SKM-1 treated with dmso at 0.1 percent for 144 hours (cell line): Measurements from ENCODE around the gene EIF3F.

Experiments
- DNase-seq: peaks from one replicate; lab custom pipeline; 2025; ENCODE audit not compliant: unreplicated experiment; lab: John Stamatoyannopoulos, UW

EIF3F gene

GRCh38 chr11:8036002-8036802, 49.1 kb downstream of the EIF3F start:
- peak; percentile 14 for DNase-seq

DNA sequence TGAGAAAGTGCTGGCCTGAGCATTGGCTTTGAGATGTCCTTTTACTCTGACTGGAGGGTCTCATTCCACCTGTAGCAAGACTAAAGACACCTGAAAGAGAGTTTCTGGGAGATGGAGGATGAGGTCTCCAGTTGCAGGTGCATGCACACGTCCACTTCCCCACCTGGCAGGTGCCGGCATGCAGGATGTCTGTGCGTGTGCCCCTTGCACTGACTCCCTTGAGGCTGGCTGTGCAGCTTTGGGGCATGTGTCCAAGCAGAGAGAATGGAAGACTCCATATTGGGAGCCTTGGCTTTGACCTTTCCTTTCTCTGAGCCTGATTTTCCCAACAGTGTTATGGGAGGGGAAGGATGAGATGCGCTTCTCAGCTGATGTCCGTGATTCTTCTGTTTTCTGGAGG, 49.8 kb downstream of the EIF3F start:
- no peak for DNase-seq

DNA sequence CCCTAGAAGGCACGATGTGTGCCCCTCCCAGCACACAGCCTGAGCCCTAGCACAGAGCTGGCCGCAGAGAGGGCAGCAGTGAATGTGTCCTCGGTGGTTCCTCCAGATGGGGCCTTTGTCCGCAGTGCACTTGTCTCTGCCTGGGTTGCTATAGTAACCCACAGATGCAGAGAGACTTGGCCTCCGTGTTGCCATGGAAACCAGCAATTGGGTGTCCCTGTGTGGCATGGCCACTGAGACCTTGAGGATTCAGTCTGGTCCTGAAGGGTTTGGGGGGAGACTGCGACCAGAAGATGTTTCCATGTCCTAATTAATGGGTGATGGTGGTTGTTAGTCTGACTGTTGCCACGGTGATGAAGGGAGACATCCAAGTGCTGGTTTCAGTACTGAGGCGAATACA, 51.3 kb downstream of the EIF3F start:
- no peak for DNase-seq

- no peak for DNase-seq
Measured at GRCh38 chr11:8038811-8039529, 51.8 kb downstream of the EIF3F start.

DNA sequence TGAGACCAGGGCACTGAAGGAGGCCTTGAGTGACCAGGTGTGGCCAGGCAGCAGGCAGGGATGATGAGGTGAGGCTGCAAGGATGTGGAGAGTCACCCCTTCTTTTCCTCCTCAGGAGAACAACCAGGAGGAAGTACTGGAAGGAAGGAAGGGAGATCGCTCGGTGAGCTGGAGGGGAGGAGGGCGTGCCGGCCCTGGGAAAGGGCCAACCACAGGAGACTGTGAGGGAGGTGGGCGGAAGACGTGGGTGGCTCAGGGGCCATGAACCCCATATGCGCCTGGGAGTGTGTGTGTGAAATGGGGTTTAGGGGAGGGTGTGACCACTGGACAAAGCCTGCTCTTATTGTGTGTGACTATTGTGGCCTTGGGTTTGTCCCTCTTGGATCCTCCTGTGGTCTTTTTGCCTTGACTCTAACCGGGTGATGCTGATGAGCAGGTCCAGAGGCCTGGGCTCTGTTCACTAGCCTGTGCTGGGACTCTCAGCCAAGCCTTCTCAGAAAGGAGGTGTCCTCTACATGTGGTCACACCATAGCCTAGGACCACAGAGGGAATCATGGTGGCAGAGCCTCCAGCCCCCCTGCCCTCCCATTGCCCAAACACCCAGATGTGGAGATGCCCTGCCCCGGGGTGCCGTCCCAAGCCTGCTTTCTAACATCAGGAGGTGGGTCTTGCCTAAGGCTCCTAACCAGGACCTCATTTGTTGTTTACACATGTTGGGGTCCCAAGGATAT, 52.6 kb downstream of the EIF3F start:
- no peak for DNase-seq

DNA sequence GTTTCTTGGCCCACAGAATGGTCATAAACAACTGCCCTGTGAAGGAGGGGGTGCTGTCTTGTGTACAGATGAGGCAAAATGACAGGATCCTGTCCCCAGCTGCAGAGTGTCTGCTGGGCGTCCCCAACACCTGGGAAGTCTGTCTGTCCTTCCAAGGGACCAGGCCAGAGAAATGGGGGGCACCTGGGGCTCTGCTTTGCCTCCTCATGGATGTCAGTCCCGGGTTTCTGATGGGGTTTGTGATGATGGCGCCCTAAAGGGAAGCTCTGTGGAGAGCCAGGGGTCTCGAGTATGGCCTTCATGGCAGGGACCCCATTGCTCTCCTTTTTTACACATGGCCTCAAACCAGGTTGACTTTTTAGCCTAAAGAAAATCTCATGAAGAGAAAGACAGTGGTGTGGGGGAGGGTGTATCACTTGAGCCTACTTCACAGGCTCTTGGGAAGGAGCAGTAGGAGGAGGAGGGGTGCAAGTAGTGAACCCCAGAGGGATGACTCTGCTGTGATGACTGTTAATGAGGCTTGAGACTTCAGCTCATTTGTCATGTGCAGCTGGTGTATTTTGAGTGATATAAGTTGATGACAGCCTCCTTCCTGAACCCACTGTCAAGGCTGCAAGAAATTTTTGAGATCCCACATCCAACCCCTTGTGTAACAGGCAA, 53.3 kb downstream of the EIF3F start:
- no peak for DNase-seq

GRCh38 chr11:8040921-8041285, 53.8 kb downstream of the EIF3F start:
- no peak for DNase-seq

DNA sequence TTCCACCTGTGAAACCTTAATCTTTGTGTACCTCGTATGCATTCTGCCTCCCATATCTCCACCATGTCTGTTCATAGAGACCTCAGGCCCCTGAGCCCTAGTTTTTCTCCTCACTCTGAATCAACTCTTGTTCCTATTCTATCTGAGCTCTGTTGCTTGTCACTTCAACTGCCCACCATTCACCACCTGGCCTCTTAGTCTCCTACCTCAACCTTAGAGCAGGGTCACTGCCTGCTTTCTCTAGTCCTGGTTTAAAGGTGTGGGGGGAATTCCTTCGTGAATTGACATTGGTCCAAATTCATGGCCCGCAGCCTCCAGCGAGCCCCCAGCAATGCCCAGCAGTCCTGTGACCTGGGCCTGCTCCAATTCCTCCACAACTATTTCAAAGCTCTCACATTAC, 54.4 kb downstream of the EIF3F start:
- no peak for DNase-seq

DNA sequence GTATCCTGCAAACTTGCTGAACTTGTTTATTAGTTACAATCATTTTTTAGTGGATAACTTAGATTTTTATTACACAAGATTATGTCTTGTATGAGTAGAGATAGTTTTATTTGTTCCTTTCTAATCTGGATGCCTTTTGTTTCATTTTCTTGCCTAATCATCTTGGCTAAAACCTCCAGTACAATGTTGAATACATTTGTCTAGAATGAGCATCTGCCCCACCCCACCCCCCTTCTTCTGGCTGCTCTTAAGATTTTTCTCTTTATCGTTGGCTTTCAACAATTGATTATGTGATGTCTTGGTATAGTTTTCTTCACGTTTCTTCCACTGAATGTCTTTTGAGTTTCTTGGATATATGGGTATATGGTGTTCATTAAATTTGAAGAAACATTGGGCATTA, 56.6 kb downstream of the EIF3F start:
- no peak for DNase-seq

DNA sequence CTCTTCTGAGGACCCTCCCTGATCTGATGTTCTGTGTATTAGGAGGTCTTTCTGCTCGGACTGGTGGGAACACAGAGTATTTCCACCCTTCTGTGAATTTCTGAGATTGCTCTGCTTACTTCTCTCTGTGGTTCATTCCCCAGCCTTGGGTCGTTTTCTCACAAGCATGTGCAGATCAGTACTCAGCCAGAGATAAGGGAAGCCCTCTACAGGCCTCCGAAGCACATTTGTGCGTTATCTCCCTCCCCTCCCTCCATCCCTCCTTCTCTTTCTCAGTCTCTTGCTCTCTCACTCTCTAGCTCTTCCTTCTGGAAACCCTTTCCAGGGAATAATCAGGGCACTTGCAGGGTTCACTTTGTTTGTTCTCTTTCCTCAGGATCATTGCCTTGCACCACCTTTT, 58.7 kb downstream of the EIF3F start:
- DNase-seq, result no peak

- DNase-seq, result no peak
Measured at GRCh38 chr11:8047382-8047781, 60.2 kb downstream of the EIF3F start.

DNA sequence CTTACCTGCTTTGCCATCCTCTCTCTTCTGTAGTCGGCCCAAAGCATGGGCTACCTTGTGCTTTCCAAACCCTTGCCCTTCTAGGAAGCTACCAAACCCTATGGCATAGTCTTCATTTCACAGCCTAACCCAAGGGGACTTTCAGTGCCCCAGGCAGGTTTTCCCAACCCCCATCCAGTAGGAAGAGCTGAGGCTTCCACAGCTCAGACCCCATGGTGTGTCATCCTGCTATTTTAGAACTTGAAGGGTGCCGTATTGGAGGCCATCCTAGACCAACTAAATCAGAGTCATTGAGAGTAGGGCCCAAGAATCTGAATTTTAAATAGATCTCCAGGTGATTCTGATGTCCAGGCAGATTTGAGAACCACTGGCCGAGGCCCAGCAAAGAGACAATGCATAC, 61.9 kb downstream of the EIF3F start:
- no peak for DNase-seq
